SH-SY5Y (cell line): Measurements from ENCODE around the gene SLC29A1.

Experiments
- GATA2 ChIP-seq: IDR thresholded peaks from 2 replicates; pipeline ENCODE4 v1.6.1; 2011; ENCODE audit warnings: mild to moderate bottlenecking, low read depth, low read length
- GATA3 ChIP-seq: IDR thresholded peaks from 2 replicates; pipeline ENCODE4 v1.6.1; 2011; ENCODE audit warnings: low read depth, mild to moderate bottlenecking, low read length, moderate library complexity

GRCh38 chr6:44238687-44239350 is 15.4 kb downstream of the SLC29A1 start:
- TF ChIP-seq GATA3 (no peak), GATA2 (no peak)
